GM19035 (cell line): ENCODE data around the gene FBXL7.

ENCODE experiments used
- ATAC-seq: cut with Tn5 transposase; IDR thresholded peaks from one replicate; pipeline ENCODE4 v1.9.1; 2021; ENCODE audit not compliant: unreplicated experiment

FBXL7 gene

GRCh38 chr5:15575666-15576065 lies 75.7 kb downstream of the FBXL7 start:
- no peak for ATAC-seq

GRCh38 chr5:15577132-15577531 lies 77.2 kb downstream of the FBXL7 start:
- no peak for ATAC-seq

GRCh38 chr5:15577831-15578230 lies 77.9 kb downstream of the FBXL7 start:
- ATAC-seq = no peak

- no peak for ATAC-seq
Measured at GRCh38 chr5:15579193-15579990, 79.4 kb downstream of the FBXL7 start.

GRCh38 chr5:15584528-15584927 lies 84.5 kb downstream of the FBXL7 start:
- no peak for ATAC-seq

- ATAC-seq = no peak
Measured at GRCh38 chr5:15585128-15585527, 85.1 kb downstream of the FBXL7 start.

GRCh38 chr5:15585841-15586591 lies 86.0 kb downstream of the FBXL7 start:
- ATAC-seq = no peak

GRCh38 chr5:15587916-15588315 lies 87.9 kb downstream of the FBXL7 start:
- no peak for ATAC-seq

- ATAC-seq = no peak
Measured at GRCh38 chr5:15592728-15593127, 92.7 kb downstream of the FBXL7 start.

GRCh38 chr5:15594977-15595568 lies 95.1 kb downstream of the FBXL7 start:
- no peak for ATAC-seq

GRCh38 chr5:15595929-15596328 lies 95.9 kb downstream of the FBXL7 start:
- ATAC-seq = no peak

- no peak for ATAC-seq
Measured at GRCh38 chr5:15596936-15597335, 97.0 kb downstream of the FBXL7 start.

- ATAC-seq = no peak
Measured at GRCh38 chr5:15597804-15598203, 97.8 kb downstream of the FBXL7 start.

- no peak for ATAC-seq
Measured at GRCh38 chr5:15598294-15598902, 98.4 kb downstream of the FBXL7 start.

- ATAC-seq = no peak
Measured at GRCh38 chr5:15600035-15600434, 100.1 kb downstream of the FBXL7 start.

- no peak for ATAC-seq
Measured at GRCh38 chr5:15601274-15601673, 101.3 kb downstream of the FBXL7 start.

- no peak for ATAC-seq
Measured at GRCh38 chr5:15601853-15602252, 101.9 kb downstream of the FBXL7 start.

- ATAC-seq = no peak
Measured at GRCh38 chr5:15604986-15605385, 105.0 kb downstream of the FBXL7 start.

GRCh38 chr5:15606197-15606596 lies 106.2 kb downstream of the FBXL7 start:
- no peak for ATAC-seq

- ATAC-seq = no peak
Measured at GRCh38 chr5:15607076-15607475, 107.1 kb downstream of the FBXL7 start.

- no peak for ATAC-seq
Measured at GRCh38 chr5:15609076-15609725, 109.2 kb downstream of the FBXL7 start.
